Measurements from ENCODE around the gene TRIM33.
"Not testable (repeated sequence)": the region's sequence is repeated elsewhere in the genome, so short reads cannot be mapped to it uniquely, and the experiment has no call there.

TRIM33 gene

DNA sequence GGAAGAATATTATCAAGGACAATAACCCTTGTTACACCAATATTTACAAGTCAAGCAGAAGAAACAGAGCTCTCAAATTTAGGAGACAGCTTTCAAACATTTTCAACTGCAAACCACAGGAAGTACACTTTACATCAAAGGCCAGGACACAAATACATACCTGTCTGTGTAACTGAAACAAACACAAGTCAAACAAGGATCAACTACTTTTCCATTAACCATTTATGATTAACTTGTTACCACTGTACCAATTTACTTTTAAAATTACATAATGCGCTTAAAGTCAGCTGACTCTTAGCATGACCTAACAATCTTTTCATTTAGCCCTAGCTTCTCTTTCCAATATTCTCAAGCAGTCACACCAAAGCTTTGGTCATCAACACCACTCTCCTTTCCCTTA is 43.5 kb downstream of the TRIM33 start:
- DNase-seq (ENCODE audit: low read depth in 1 of 2, low spot score in 1 of 2), result no peak

DNA sequence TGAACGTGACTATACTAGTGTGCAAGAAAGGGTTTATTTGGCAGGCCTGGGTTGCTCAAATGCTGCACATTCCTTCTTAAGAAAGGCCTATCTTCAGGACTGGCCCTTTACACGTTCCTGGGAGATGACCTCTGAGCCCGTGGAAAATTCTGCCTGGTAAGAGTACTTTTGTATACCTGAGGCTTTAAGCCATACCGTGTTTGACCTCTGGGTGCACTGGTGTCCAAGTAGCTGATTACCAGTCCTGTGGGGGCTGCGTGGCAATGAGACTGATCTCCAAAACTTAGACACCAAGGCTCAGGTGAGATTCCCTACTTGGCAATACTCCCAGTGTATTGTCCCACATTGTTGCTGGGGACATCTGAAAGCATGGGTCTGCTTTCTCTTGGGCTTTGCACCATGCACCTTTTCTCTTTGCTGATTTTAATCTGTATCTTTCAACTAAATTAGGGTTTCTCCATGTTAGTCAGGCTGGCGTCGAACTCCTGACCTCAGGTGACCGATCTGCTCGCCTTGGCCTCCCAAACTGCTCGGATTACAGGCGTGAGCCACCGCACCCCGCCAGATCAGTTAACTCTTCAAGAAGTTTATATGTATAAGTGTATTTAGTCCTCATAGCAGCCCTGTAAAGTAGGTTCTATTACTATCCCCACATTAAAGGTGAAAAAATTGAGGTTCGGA is 44.5 kb downstream of the TRIM33 start:
- DNase-seq (ENCODE audit: low read depth in 1 of 2, low spot score in 1 of 2), result no peak

DNA sequence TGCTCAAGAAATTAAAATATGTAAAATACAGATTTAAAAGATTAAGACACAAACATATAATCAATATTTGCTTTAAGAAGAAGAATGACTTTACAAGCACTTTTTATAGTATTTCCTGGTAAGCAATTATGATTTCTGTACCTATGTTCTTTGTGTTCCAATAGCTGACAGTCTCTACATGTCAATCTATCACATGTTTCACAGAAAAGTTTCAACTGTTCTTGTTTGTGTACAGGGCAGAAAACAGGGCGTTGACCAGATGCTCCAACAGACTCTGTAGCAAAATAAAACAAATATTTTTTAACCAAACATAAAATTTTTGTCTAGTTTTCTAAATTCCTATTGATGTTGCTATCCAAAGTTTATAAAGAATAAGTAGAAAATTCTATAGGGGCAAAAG is 48.0 kb downstream of the TRIM33 start:
- DNase-seq (ENCODE audit: low read depth in 1 of 2, low spot score in 1 of 2), result no peak

DNA sequence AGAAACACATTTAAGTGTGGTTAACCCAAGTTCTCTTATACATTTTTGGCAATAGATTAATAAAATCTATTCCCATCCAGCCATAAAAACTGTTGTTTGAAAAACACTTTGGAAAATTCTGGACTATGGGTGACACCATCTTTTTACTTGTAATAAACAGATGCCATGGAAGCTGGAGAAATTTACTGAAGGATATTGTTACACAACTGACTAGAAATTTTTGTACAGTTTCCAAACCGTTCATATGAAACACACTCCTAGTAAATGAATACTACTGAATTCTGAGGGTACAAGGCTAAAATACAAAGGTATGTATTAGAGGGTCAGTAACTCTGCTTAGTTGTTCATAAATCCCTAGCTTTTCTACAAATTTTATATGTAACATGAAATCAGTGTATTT is 48.7 kb downstream of the TRIM33 start:
- no peak for DNase-seq (ENCODE audit: low read depth in 1 of 2, low spot score in 1 of 2)

DNA sequence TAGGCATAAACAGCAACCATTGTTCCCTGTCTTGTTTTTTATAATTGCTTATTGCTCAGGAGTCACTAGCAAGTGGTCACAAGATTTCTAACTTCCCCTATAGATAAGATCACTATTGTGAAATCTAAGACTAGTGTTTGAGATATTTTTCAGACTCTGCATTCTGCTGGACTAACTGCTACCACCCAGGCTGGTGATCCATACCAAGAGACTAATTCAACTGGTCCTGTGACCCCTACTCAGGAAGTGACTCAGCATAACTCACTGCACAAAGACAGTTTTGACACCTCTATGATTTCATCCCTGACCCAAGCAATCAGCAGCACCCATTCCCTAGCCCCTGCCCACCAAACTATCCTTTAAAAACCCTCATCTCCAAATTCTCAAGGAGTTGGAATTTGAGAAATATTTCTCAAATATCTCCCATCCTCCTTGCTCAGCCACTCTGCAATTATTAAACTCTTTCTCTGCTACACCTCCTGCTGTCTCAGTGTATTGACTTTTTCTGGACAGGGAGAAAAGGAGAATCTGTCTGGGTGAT is 52.7 kb downstream of the TRIM33 start:
- no peak for DNase-seq (ENCODE audit: low read depth in 1 of 2, low spot score in 1 of 2)

DNA sequence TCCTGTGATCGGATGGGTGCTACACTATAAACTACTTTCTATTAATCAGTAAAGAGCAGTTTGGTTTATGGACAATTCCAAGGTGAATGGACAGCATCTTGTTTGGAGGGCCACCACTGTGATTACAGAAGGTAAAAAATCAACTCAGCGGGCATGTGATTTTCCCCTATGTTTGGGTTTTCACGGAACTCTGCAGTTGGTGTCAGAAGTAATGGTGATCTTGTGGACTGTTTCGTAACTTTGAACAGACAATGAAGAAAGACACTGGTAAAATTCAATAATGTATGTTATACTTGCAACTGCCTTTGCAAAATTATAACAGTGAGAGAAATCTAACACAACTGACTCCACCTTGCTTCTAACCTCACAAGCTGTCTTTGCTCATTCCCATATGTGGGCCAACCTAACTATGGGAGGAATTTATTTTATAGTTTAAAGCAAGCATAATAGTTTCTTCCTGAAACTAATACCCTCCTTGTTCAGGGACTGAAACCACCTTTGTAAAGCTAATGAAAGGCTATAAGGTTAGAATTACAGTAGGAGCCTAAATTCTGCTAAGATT is 53.2 kb downstream of the TRIM33 start:
- no peak for DNase-seq (ENCODE audit: low read depth in 1 of 2, low spot score in 1 of 2)

DNA sequence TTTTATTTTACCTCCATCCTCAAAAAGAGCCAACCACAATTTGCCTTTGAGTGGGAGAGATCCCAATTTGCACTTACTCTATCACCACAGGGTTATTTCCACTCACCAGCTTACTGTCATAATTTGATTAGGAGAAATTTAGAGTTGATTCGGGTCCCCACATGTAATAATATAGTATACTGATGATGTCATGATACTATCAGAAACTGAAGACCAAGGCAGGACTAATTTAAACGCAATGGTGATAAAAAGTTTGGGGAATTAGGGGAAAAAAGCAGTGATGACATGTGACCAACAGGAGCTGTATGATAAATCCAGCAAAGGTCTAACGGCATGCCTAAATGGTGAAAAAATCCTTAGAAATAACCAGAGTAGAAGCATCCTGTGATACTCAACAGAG is 54.4 kb downstream of the TRIM33 start:
- DNase-seq (ENCODE audit: low read depth in 1 of 2, low spot score in 1 of 2), result no peak

DNA sequence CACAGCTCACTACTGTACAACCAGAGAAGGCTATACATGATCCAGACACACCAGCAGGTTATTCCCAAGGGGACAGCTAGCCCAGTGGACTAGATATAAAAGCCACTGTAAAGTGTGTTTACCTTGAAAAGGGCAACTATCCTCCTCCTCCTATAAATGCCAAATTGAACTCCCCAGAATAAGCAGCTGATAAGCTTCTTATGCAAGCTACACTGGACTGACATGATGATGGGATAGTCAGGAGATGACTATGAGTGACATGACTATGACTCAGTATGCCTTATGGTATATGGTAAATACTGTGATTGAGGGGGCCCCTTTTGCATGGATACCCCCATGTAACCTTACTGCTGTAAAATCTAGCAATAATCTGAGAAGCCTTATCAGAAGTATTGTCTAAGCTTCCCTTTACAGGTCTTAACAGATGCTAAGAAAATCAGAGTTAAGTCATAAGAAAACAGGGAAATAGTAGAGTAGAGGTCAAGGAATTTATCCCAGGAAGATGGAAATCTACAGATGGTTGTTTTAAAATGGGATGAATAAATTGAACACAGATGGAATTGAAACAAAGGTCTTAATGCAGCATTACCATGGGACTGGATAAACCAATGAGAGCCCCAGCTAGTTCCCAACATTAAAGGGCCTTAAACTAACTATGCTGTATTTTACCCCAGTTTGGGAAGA is 55.8 kb downstream of the TRIM33 start:
- DNase-seq (ENCODE audit: low read depth in 1 of 2, low spot score in 1 of 2), result no peak

DNA sequence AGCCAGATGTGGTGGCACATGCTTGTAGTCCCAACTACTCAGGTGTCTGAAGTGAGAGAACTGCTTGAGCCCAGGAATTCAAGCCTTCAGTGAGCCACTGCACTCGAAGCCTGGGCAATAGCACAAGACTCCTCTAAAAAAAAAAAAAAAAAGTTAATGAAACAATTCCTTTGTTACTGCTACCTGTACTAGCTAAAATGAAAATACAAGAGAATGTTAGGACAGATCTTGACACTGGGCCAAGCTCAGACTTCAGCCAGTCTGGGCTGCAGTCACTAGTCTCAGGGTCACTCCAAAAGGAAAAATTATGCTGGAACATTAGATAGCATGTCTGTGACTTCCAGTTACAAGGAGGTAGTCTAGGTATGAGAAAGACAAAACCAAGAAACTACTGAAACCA is 56.5 kb downstream of the TRIM33 start:
- no peak for DNase-seq (ENCODE audit: low read depth in 1 of 2, low spot score in 1 of 2)

DNA sequence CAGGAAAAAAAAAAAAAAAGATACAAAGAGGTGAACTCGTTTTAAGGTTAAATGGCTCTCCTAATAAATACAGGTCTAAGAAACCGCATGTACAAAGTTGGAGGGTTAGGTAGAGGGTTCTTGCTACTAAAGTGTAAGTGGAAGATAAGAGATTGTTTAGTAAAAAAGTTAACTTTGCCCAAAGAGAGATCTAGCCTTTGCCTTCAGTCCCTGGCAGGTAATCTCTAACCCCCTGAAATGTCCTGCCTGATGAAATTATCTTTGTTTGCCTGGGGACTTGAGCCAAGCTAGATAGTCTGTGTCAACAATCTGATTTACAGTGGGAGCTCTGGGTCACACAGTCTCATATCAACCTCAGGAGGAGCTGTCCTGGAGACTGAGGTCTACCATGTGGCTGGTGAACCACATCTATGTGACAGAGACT is 57.6 kb downstream of the TRIM33 start:
- no peak for DNase-seq (ENCODE audit: low read depth in 1 of 2, low spot score in 1 of 2)

DNA sequence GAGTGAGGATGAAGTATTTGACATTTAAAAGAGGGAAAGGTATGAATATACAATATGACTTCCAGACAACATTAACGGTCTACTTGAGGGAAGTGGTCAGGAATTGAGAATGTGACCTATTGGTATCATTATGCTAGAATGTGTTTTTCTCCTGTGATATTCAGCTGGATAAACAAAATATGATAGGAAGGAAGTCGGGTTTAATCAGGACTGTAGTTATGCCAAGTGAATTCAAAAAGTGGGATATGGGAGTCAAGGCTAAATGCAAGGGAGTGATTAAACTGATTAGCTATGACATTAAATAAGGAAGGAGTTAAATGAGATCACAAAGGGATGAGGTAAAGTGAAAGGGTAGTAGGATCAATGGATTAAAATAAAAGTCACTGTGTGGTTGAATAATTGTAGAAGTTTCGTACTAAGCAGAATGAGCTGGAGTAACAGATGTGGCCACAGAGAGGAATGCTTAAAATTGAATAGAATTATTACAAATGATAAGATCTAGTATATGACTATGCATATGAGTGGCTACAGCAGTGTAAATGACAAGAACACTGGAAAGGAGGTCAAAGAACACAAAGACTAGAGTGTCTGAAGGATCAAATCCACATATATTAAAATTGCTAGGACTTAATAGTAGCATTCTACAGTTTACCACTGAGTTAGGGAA is 62.5 kb downstream of the TRIM33 start:
- no peak for DNase-seq (ENCODE audit: low read depth in 1 of 2, low spot score in 1 of 2)

DNA sequence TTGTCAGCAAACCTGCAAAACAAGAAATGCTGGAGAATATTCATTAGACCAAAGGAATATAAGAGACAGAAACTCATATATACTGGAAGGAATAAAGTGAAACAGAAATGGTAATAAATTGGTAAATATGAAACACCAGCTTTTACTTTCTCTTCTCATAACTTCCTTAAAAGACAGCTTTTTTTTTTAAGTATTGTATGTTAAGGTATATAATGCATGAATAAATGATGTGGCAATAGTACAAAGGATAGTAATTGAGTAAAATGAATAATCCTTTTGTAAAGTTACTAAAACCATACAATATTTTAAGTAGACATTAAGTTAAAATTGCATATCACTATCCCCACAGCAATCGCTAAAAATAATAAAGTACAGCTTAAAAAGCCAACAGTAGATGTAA is 64.8 kb downstream of the TRIM33 start:
- DNase-seq (ENCODE audit: low read depth in 1 of 2, low spot score in 1 of 2), result no peak

DNA sequence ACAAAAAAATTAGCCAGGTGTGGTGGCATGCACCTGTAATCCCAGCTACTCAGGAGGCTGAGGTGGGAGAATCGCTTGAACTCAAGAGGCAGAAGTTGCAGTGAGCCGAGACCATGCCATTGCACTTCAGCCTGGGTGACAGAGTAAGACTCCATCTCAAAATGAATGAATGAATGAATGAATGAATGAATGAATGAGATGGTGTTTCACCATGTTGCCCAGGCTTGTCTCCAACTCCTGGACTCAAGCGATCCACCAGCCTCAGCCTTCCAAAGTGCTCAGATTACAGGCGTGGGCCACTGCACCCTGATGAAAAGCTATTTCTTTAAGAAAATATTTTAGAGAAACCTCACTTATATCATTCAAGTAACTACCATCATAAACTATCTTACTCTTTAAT is 67.8 kb downstream of the TRIM33 start:
- DNase-seq (ENCODE audit: low read depth in 1 of 2, low spot score in 1 of 2), result not testable (repeated sequence)

DNA sequence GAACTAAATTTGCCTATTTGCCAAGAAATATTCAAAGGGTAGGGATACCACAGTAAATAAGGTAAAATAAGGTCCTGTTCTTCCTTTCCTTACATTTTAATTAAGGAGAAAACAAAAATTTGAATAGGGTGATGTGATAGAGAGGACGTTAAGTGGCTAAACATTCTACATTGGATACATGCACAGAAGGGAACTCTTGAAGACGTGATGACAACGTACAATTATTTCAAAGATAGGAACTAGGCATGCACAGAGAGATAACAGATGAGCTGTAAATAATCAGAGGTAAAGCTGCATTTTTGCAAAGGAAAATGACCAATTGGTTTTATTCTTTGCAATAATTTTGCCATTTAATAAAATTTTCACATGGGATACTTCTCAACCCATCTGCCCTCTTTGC is 69.7 kb downstream of the TRIM33 start:
- no peak for DNase-seq (ENCODE audit: low read depth in 1 of 2, low spot score in 1 of 2)

DNA sequence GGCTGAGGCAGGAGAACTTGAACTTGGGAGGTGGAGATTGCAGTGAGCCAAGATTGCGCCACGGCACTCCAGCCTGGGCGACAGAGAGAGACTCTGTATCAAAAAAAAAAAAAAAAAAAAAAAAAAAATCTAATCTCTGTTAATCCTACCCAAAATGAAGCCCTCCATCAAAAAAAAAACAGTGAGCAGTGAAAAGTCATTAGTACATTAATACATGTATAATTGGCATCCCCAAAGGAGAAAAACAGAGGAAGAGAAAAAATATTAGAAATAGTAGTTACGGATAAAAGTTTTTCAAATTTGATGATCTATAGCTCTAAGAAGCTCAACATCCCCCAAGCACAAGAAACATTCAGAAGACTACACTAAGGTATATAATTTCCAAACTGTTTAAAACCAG is 71.6 kb downstream of the TRIM33 start:
- DNase-seq (ENCODE audit: low read depth in 1 of 2, low spot score in 1 of 2), result no peak

DNA sequence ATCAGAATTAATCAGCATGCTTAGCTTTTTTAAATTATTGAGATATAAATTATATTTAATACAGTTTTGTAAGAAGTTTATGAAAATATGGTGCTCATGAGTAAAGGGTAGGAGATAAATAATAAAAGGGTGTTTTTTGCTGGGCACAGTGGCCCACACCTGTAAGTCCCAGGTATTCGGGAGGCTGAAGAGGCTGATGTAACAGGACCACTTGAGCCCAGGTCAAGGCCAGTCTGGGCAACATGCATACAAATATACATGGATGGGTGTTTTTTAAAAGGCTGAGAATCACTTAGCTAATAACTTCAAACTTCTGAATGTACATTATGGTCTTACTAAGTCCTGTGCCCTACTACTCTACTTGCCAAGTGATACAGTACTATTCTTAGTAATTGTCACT is 73.2 kb downstream of the TRIM33 start:
- no peak for DNase-seq (ENCODE audit: low read depth in 1 of 2, low spot score in 1 of 2)

DNA sequence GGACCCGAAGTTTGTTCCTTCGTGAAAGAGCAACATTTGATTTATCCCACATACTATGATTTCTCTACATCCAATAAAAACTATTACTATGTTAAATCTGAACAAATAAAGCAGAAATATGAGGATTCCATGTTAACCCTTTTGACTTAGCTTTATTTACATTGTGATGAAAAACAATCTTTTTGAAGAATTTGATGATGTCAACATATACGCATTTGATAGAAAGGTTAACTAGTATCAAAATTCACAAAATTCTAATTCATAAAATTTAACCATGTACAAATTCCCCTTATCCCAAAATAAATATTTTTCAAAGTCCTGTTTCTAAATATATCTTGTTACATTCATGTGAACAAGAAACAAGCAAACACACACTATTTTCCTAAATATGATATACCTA is 74.2 kb downstream of the TRIM33 start:
- DNase-seq (ENCODE audit: low read depth in 1 of 2, low spot score in 1 of 2), result no peak

DNA sequence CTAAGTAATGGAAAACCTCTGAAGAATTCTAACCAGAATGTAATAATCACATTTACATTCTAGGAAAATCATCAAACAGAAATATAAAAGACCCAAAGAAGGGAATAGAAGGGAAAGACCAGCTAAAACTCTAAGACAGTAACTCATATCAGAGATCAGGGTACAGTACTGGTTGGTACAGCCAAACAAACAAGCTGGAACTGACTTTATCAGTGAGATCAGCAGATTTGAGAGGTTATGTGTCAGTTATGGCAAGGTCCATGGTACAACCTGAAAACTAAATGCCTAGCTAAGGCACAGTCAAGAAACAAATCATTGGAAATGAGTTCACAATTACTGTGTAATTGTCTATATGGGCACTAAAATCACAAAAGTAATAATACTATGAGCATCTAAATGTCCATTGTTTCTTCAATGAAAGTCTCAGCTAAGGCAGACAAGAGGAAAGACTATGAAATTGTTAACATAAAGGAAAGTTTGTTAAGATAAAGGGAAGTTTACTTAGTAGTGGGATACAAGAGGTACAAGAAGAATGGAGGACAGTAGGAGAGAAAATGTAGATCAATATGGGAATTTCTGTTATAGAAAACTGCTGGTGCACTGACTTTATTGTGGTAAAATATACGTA is 75.8 kb downstream of the TRIM33 start:
- DNase-seq (ENCODE audit: low read depth in 1 of 2, low spot score in 1 of 2), result no peak

DNA sequence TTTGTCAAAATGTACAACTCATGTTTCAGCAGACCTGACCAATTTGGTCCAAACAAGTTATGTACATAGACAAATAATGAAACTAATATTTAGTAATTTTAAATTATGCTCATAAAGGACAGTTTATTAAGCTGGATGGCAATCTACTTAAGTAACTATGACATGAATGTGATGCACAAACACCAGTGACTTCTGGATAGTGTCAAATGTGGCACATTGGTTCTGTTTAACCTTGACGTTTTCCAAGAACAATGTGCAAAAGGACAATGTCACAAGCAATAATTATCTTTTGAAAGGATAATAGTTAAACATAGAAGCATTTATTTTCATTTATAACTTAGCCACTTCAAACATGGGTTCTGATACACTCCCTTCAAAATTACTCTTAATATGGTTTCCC is 80.0 kb downstream of the TRIM33 start:
- no peak for DNase-seq (ENCODE audit: low read depth in 1 of 2, low spot score in 1 of 2)

DNA sequence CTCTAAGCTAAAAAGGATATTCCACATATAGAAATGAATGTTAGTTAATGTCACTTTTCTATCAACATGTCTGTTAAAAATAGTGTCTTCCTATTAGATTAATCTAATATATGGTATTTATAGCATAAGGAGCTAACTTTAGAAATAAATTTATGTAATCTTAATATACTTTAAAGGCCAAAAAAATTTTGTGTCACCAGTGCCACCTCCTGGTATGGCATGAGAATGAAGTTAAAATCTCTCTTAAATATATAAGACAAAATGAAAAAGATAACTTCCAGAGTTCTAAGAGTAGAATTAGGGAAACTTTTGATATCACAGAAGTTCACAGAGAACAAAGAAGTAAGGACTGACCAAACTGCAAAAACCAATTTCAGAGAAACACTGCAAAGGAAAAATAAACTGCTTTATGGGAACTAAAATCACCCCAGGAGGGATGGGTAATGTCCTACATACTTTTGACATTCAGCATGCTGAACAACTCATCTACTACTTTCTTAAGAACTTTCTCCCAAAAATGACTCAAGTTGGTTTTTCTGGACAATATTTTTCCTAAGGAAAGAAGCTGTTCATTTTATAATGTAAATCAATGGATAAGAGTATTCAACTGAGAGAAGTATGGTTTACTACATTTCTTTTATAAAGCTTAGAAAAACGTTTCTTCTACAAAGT is 82.8 kb downstream of the TRIM33 start:
- DNase-seq (ENCODE audit: low read depth in 1 of 2, low spot score in 1 of 2), result no peak

DNA sequence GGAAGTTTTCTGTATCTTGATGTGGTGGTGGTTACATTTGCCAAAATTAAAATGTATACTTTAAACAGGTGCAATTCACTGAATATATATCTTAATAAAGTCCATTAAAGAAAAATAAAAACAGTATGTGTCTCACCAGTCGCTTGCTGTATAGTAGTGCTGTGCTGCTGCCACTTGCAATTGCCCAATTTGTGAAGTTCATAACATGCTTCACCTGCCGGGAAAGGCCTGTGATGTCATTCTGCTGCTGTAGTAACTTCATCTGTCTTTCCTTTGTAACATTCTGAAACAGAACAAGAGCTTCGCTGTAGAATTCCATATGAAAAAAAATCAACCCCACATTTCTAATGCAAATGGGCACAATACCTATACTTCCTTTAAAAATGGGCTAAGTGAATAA is 83.4 kb downstream of the TRIM33 start:
- DNase-seq (ENCODE audit: low read depth in 1 of 2, low spot score in 1 of 2), result no peak

Data from stimulated activated CD4-positive, alpha-beta T cell treated with anti-CD3 and anti-CD28 coated beads, Interleukin-15, amount 100 ng/mL, for 1 hour (primary cell).